ENCODE measurements around the gene MORC1. TPM values are rescaled to one million over a fixed set of nuclear protein-coding genes. Genes with fewer than 3 reads are reported as not detected.
"Not testable (repeated sequence)": the region's sequence is repeated elsewhere in the genome, so short reads cannot be mapped to it uniquely, and the experiment has no call there.

Gene MORC1
- total RNA-seq, 2 experiments from 2014 or later = not detected

DNA sequence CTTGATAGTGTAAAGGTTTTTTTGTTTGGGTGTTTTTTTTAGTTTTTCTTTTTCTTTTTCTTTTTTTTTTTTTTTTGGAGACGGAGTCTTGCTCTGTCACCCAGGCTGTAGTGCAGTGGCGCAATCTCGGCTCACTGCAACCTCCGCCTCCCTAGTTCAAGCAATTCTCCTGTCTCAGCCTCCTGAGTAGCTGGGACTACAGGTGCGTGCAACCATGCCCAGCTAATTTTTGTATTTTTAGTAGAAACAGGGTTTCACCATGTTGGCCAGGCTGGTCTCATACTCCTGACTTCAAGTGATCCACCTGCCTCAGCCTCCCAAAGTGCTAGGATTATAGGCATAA, 15.5 kb upstream of the MORC1 start:
- ATAC-seq; H3K27me3 Mint-ChIP-seq; H3K36me3 Mint-ChIP-seq (ENCODE audit: low read depth); H3K4me3 Mint-ChIP-seq; H3K4me1 Mint-ChIP-seq; H3K9me3 Mint-ChIP-seq (ENCODE audit: low read depth); DNase-seq; intact Hi-C loops (cut with DNase I, micrococcal nuclease); H3K27ac Mint-ChIP-seq; POLR2A ChIA-PET: not testable (repeated sequence)
- CTCF ChIA-PET = interaction anchor here (0.7 kb wide), 1 partner anchor 79 kb away, joined by 3 read pairs; no protein-coding TSS in a partner anchor

- H3K4me3 Mint-ChIP-seq = no peak overlapping the region
- intact Hi-C loops (cut with DNase I, micrococcal nuclease) = no loop called here
- H3K27me3 Mint-ChIP-seq = peaks cover 2% of the 10 kb centered on the region
- no peaks in the 10 kb centered on the region for H3K36me3 Mint-ChIP-seq (ENCODE audit: low read depth)
- ChIA-PET CTCF (interaction anchor here (0.7 kb wide), 1 partner anchor 79 kb away, joined by 3 read pairs; no protein-coding TSS in a partner anchor), POLR2A (no interaction called here)
- no peak overlapping the region for H3K27ac Mint-ChIP-seq
- H3K4me1 Mint-ChIP-seq = no peaks in the 10 kb centered on the region
- peaks cover 2% of the 10 kb centered on the region for H3K9me3 Mint-ChIP-seq (ENCODE audit: low read depth)
- ATAC-seq = no peak
- no peak for DNase-seq
Observed at GRCh38 chr3:109132801-109133473, 15.0 kb upstream of the MORC1 start.

GRCh38 chr3:109131276-109131675, 13.3 kb upstream of the MORC1 start:
- peaks cover 2% of the 10 kb centered on the region for H3K27me3 Mint-ChIP-seq
- H3K36me3 Mint-ChIP-seq (ENCODE audit: low read depth) = no peaks in the 10 kb centered on the region
- no peak overlapping the region for H3K27ac Mint-ChIP-seq
- H3K9me3 Mint-ChIP-seq (ENCODE audit: low read depth) = peaks cover 2% of the 10 kb centered on the region
- H3K4me1 Mint-ChIP-seq = no peaks in the 10 kb centered on the region
- H3K4me3 Mint-ChIP-seq = no peak overlapping the region
- no peak for ATAC-seq
- CTCF ChIA-PET = no interaction called here
- DNase-seq = no peak
- POLR2A ChIA-PET = no interaction called here
- intact Hi-C loops (cut with DNase I, micrococcal nuclease) = no loop called here

GRCh38 chr3:109127553-109127952, 9.6 kb upstream of the MORC1 start:
- Mint-ChIP-seq H3K27me3 (no peaks in the 10 kb centered on the region), H3K36me3 (ENCODE audit: low read depth) (peaks cover 2% of the 10 kb centered on the region), H3K27ac (no peak overlapping the region), H3K9me3 (ENCODE audit: low read depth) (peaks cover 5% of the 10 kb centered on the region), H3K4me3 (no peak overlapping the region), H3K4me1 (no peaks in the 10 kb centered on the region)
- POLR2A ChIA-PET = no interaction called here
- intact Hi-C loops (cut with DNase I, micrococcal nuclease) = no loop called here
- ATAC-seq (no peak), DNase-seq (no peak)
- CTCF ChIA-PET = no interaction called here

DNA sequence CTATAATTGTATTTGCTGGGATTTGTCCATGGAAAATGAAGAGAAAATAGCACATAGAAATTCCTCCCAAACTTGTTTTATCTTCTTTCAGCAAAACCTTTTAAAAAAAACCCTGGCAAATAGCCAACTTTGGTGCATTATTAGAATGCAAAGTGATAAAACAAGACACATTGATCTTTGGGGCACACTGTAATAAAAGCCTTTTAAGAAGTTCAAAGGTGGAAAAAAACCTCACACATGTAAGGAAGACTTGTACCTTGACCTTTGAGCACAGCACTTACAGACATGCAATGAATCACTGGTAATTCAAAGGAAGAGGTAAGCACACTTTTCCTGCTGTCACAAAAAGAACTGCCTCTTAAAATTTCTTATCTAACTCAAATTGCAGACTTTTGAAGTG, 8.0 kb upstream of the MORC1 start:
- POLR2A ChIA-PET = no interaction called here
- H3K27ac Mint-ChIP-seq = no peak overlapping the region

GRCh38 chr3:109122690-109123089, 4.8 kb upstream of the MORC1 start:
- DNase-seq = no peak
- intact Hi-C loops (cut with DNase I, micrococcal nuclease) = no loop called here
- Mint-ChIP-seq H3K9me3 (ENCODE audit: low read depth) (peaks cover 3% of the 10 kb centered on the region), H3K4me3 (no peak overlapping the region), H3K27me3 (no peaks in the 10 kb centered on the region), H3K36me3 (ENCODE audit: low read depth) (peaks cover 2% of the 10 kb centered on the region), H3K4me1 (no peaks in the 10 kb centered on the region), H3K27ac (no peak overlapping the region)
- no peak for ATAC-seq
- CTCF ChIA-PET = no interaction called here
- POLR2A ChIA-PET = no interaction called here

More for the DNA sequence above, 8.0 kb upstream of the MORC1 start:
- Mint-ChIP-seq H3K9me3 (ENCODE audit: low read depth) (peaks cover 5% of the 10 kb centered on the region), H3K4me3 (no peak overlapping the region), H3K4me1 (no peaks in the 10 kb centered on the region), H3K27me3 (no peaks in the 10 kb centered on the region), H3K36me3 (ENCODE audit: low read depth) (peaks cover 2% of the 10 kb centered on the region)
- intact Hi-C loops (cut with DNase I, micrococcal nuclease) = no loop called here
- ATAC-seq (no peak), DNase-seq (no peak)
- CTCF ChIA-PET = no interaction called here

DNA sequence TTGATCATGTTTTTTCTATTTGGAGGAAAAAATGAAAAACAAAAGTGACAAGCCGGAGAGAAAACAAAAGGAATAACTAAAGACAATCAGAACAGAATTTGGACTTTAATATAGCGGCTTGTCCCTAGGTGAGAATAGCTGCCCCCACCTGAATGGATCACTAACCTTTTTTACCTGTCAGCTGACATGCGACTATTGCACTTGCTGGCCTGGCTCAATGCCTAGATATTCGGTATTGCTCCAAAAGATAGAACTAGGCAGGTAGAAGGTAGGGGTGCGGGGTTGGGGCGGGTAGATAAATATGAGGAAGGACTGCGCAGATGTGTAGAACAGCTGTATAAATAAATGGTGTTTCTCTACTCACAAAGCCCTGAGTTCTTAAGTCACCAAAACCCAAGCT, 650 bp upstream of the MORC1 start:
- no peak for ATAC-seq
- peaks cover 2% of the 10 kb centered on the region for H3K36me3 Mint-ChIP-seq (ENCODE audit: low read depth)
- H3K4me1 Mint-ChIP-seq = no peaks in the 10 kb centered on the region
- peaks cover 3% of the 10 kb centered on the region for H3K9me3 Mint-ChIP-seq (ENCODE audit: low read depth)
- peaks cover 2% of the 10 kb centered on the region for H3K27me3 Mint-ChIP-seq
- intact Hi-C loops (cut with DNase I, micrococcal nuclease) = no loop called here
- POLR2A ChIA-PET = no interaction called here
- CTCF ChIA-PET = interaction anchor here (0.7 kb wide), 1 partner anchor 110 kb away, joined by 3 read pairs; no protein-coding TSS in a partner anchor
- H3K27ac Mint-ChIP-seq = no peak overlapping the region
- no peak overlapping the region for H3K4me3 Mint-ChIP-seq
- DNase-seq = no peak

DNA sequence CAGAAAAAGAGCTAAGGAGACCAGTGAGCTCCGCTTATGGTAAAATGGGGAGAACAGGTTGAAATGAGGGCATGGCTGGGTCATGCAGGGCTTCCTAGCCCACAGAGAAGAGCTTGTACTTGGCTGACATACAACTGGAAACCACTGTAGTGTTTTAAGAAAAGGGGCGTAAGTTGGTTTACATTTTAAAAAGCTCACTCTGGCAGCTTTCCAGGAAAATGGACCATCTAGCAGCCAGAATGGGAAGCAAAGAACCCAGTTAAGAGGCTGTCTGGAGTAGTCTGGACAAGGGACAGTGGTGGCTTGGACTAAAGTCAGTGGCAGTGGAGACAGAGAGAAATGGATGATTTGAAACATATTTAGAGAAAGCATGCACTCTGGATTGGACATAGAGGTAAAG, 1.9 kb downstream of the MORC1 start:
- peaks cover 2% of the 10 kb centered on the region for H3K27me3 Mint-ChIP-seq
- DNase-seq (no peak), ATAC-seq (no peak)
- H3K36me3 Mint-ChIP-seq (ENCODE audit: low read depth) = no peaks in the 10 kb centered on the region
- H3K4me1 Mint-ChIP-seq = no peaks in the 10 kb centered on the region
- H3K4me3 Mint-ChIP-seq = no peak overlapping the region
- ChIA-PET CTCF (interaction anchor here (1.6 kb wide), 1 partner anchor 92 kb away, joined by 6 read pairs; no protein-coding TSS in a partner anchor), POLR2A (no interaction called here)
- H3K9me3 Mint-ChIP-seq (ENCODE audit: low read depth) = no peaks in the 10 kb centered on the region
- no peak overlapping the region for H3K27ac Mint-ChIP-seq
- intact Hi-C loops (cut with DNase I, micrococcal nuclease) = no loop called here

DNA sequence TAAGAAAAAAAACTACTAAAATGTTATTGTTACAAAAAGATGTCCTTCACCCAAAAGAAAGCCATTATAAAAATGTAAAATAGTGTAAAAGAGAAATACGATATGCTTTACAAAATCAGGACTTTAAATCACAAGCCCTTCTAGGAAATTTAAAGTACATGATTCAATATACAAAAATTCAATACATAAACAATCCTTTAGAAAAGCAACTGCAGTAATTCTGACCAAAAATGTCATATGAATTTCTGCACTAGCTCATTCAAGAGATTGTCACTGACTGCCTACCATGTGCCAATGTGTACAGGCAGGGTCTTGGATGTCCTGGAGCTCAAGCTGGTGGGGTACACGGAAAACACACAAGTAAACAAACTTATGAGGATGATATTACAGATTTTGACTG, 2.5 kb downstream of the MORC1 start:
- DNase-seq = no peak
- ATAC-seq = no peak
- Mint-ChIP-seq H3K4me1 (no peaks in the 10 kb centered on the region), H3K27ac (no peak overlapping the region), H3K4me3 (no peak overlapping the region), H3K36me3 (ENCODE audit: low read depth) (no peaks in the 10 kb centered on the region), H3K9me3 (ENCODE audit: low read depth) (no peaks in the 10 kb centered on the region), H3K27me3 (peaks cover 2% of the 10 kb centered on the region)
- POLR2A ChIA-PET = no interaction called here
- intact Hi-C loops (cut with DNase I, micrococcal nuclease) = no loop called here
- CTCF ChIA-PET = interaction anchor here (1.6 kb wide), 1 partner anchor 92 kb away, joined by 6 read pairs; no protein-coding TSS in a partner anchor

GRCh38 chr3:109114746-109115145, 3.2 kb downstream of the MORC1 start:
- Mint-ChIP-seq H3K4me1 (no peaks in the 10 kb centered on the region), H3K27ac (no peak overlapping the region), H3K9me3 (ENCODE audit: low read depth) (no peaks in the 10 kb centered on the region), H3K27me3 (peaks cover 2% of the 10 kb centered on the region), H3K4me3 (no peak overlapping the region), H3K36me3 (ENCODE audit: low read depth) (no peaks in the 10 kb centered on the region)
- intact Hi-C loops (cut with DNase I, micrococcal nuclease) = no loop called here
- ChIA-PET CTCF (interaction anchor here (1.6 kb wide), 1 partner anchor 91 kb away, joined by 6 read pairs; no protein-coding TSS in a partner anchor), POLR2A (no interaction called here)
- DNase-seq (no peak), ATAC-seq (no peak)

GRCh38 chr3:109112946-109113760, 4.8 kb downstream of the MORC1 start:
- H3K4me3 Mint-ChIP-seq = no peak overlapping the region
- ChIA-PET CTCF (no interaction called here), POLR2A (no interaction called here)
- H3K4me1 Mint-ChIP-seq = no peaks in the 10 kb centered on the region
- H3K9me3 Mint-ChIP-seq (ENCODE audit: low read depth) = no peaks in the 10 kb centered on the region
- DNase-seq (no peak), ATAC-seq (no peak)
- H3K36me3 Mint-ChIP-seq (ENCODE audit: low read depth) = no peaks in the 10 kb centered on the region
- H3K27ac Mint-ChIP-seq = no peak overlapping the region
- peaks cover 4% of the 10 kb centered on the region for H3K27me3 Mint-ChIP-seq
- intact Hi-C loops (cut with DNase I, micrococcal nuclease) = no loop called here

DNA sequence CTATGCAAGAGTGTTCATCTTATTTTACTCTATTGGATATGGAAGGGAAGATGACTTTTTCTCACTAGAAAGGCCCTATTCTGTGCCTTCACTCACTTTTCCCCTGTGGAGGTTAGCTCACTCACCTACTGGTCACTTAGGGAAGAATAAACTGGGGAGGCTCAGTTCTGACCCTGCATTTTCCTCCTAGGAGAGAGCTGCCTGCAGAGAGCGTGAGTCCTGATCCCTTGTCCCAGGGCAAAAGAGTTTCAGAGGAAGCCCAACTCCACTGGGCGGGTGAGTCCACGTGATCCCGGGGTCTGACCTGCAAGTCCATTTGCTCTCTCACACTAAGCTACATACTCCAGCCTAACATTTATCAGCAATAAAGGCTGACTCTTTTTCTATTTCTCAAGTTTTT, 8.4 kb downstream of the MORC1 start:
- no peak for ATAC-seq
- POLR2A ChIA-PET = no interaction called here
- Mint-ChIP-seq H3K36me3 (ENCODE audit: low read depth) (no peaks in the 10 kb centered on the region), H3K4me1 (no peaks in the 10 kb centered on the region), H3K27ac (no peak overlapping the region), H3K4me3 (no peak overlapping the region), H3K27me3 (peaks cover 12% of the 10 kb centered on the region), H3K9me3 (ENCODE audit: low read depth) (no peaks in the 10 kb centered on the region)
- CTCF ChIA-PET = no interaction called here
- intact Hi-C loops (cut with DNase I, micrococcal nuclease) = no loop called here
- no peak for DNase-seq

Data from activated CD4-positive, alpha-beta T cell treated with anti-CD3 and anti-CD28 coated beads for 36 hours (primary cell).